ENCODE measurements around the gene CDKN2B-AS1.

The CDKN2B-AS1 gene

GRCh38 chr9:22098643-22099332, 104.2 kb downstream of the CDKN2B-AS1 start:
- TF ChIP-seq CTCF (IDR thresholded peaks at IDR 0.05; ENCODE audit: low read depth, low read length), result no peak
- no peak overlapping the region for H3K4me3 ChIP-seq (replicated peaks in 1 of 2; ENCODE audit: low read depth in 2 of 2, low read length in 2 of 2)
- DNase-seq (ENCODE audit: low read depth in 2 of 2), result peak in 1 of 2 donors; percentile 22

- peak; percentile 22 for TF ChIP-seq CTCF (IDR thresholded peaks at IDR 0.05; ENCODE audit: low read depth, low read length)
- peak in 1 of 2 donors; percentile 22 for DNase-seq (ENCODE audit: low read depth in 2 of 2)
- no peak overlapping the region for H3K4me3 ChIP-seq (replicated peaks in 1 of 2; ENCODE audit: low read depth in 2 of 2, low read length in 2 of 2)
Measured at GRCh38 chr9:22100626-22101025, 106.0 kb downstream of the CDKN2B-AS1 start.

- no peak overlapping the region for H3K4me3 ChIP-seq (replicated peaks in 1 of 2; ENCODE audit: low read depth in 2 of 2, low read length in 2 of 2)
- no peak for DNase-seq (ENCODE audit: low read depth in 2 of 2)
- TF ChIP-seq CTCF (IDR thresholded peaks at IDR 0.05; ENCODE audit: low read depth, low read length), result no peak
Measured at GRCh38 chr9:22102146-22103053, 107.8 kb downstream of the CDKN2B-AS1 start.

- no peak for TF ChIP-seq CTCF (IDR thresholded peaks at IDR 0.05; ENCODE audit: low read depth, low read length)
- DNase-seq (ENCODE audit: low read depth in 2 of 2), result peak; percentile 83 to 92
- H3K4me3 ChIP-seq (replicated peaks in 1 of 2; ENCODE audit: low read depth in 2 of 2, low read length in 2 of 2), result no peak overlapping the region
Measured at GRCh38 chr9:22103685-22104575, 109.3 kb downstream of the CDKN2B-AS1 start.

- no peak for TF ChIP-seq CTCF (IDR thresholded peaks at IDR 0.05; ENCODE audit: low read depth, low read length)
- H3K4me3 ChIP-seq (replicated peaks in 1 of 2; ENCODE audit: low read depth in 2 of 2, low read length in 2 of 2), result no peak overlapping the region
- DNase-seq (ENCODE audit: low read depth in 2 of 2), result no peak
Measured at GRCh38 chr9:22105005-22105722, 110.6 kb downstream of the CDKN2B-AS1 start.

All from cardiac fibroblast (primary cell).